Measurements from ENCODE around the gene AP5B1.
"Not testable (repeated sequence)": the region's sequence is repeated elsewhere in the genome, so short reads cannot be mapped to it uniquely, and the experiment has no call there.

The AP5B1 gene

GRCh38 chr11:65785319-65786007, 4.7 kb upstream of the AP5B1 start:
- no peak for DNase-seq

GRCh38 chr11:65782816-65783228, 2.0 kb upstream of the AP5B1 start:
- peak; percentile 20 for DNase-seq

- peak; percentile 26 for DNase-seq
These were observed 1.4 kb upstream of the AP5B1 start for GRCh38 chr11:65781962-65782815.

DNA sequence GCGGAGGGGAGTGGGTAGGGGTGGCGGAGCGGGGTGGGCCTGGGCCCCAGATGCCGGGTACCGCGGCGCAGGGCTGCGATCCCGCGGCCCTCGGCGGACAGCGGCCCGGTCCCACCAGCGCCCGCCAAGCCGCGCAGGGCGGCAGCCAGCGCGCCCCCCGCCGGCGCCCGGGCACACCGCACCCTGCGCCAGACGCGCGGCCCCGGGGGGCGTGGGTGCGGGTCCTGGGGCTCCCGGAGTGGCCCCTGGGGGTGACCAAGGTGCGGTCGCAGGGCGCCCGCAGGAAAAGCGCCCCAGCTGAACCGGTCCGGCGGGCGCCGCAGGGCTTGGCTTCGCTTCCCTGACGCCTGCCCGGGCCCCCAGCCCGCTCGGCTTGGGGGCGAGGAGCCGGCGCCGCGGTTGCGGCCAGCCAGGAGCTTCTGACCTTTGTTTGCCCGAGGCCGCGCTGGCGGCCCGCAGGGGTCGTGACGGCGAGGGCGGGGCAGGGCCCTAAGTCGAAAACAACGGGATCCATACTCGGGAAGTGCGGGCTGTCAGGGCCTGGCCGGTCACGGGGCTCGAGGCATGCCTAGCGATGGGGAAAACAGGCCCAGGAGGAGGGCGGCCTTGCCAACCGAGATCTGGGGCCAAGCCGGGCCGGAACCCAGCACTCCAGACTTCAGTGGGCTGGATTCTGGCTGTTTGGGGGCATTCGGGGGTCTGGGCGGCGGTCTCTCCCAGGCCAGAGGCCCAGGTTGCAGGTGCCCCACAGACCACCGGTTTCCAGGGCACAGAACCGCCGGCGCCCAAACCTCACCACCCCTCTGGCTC, 581 bp upstream of the AP5B1 start:
- peak; percentile 73 for DNase-seq

GRCh38 chr11:65779919-65780769, 632 bp downstream of the AP5B1 start:
- DNase-seq: peak; percentile 73

GRCh38 chr11:65779669-65779918, 1.2 kb downstream of the AP5B1 start:
- no peak for DNase-seq

DNA sequence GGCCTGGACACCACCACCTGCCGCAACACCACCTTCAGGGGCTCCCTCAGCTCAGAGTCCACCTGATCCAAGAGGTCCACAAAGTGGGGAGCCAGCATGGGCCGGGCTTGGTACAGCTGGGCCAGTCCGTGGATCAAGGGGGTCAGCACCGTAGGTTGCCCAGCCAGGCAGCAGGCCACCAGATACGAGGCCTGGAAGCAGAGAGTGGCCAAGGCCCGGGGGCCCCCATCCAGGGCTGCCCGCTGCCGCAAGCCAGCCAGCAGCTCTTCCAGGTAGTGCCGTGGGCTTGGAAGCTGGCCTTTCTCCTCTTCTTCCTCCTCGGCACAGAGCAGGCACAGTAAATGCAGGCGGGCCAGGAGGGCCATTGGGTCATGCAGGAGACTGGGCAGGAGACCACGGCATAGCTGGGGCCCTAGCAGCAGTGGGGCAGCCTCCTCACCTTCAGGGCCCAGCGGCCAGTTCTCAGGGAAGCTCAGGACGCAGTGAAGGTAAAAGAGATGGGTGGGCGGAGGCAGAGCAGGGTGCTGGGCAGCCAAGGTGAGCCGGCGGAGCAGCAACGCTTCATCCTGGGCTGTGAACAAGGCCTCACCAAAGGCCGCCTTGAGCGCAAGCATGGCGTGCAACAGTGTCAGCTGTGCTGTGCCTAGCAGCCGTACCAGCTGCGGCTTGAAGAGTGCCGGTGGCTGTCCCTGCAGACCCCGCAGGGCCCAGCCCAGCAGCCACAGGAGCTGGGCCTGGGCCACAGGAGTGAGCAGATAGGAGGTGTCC, 1.7 kb downstream of the AP5B1 start:
- no peak for DNase-seq

DNA sequence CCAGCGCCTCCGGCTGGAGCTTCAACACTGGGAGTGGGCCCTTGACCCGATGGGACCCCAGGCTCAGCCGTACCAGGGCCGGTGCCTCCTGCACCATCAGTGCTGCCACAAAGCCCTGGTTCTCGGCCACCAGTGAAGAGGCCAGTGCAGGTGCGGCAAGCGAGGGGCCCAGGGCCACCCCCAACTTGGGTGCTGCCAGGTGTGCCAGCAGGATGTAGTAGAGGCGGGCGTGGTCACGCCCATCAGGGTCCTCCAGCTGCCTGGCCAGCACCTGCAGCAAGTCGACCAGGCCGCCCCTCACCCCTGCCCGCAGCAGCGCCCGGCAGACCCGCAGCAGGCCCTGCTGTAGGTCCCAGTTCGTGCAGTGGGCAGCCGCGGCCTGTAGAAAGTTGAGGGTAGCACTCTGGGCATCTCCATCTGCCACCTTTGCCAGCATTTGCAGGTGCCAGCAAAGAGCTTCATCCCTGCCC, 2.3 kb downstream of the AP5B1 start:
- DNase-seq: no peak

DNA sequence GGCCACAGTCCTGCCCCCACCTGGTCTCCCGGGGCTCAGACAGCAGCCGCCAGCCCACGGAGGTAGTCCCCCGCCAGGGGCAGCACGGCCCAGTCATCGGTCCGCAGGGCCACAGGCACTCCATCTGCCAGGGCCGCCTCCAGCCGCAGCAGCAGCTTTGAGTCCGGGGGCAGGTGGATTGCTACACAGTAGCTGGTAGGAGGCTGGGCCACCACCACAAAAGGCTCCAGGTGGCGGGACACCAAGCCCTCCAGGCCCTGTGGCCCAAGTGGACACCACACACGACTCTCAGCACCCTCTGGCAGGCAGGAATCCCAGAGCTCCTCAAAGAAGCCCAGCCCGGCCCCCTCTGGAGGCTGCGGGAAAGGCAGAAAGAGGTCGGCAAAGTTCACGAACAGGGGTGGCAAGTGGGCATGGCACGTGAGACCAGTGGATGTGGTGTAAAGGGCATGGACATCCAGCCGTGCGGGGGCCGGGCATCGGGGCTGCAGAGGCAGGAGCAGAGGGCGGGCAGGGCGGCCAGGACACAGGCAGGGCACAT, 2.9 kb downstream of the AP5B1 start:
- no peak for DNase-seq

DNA sequence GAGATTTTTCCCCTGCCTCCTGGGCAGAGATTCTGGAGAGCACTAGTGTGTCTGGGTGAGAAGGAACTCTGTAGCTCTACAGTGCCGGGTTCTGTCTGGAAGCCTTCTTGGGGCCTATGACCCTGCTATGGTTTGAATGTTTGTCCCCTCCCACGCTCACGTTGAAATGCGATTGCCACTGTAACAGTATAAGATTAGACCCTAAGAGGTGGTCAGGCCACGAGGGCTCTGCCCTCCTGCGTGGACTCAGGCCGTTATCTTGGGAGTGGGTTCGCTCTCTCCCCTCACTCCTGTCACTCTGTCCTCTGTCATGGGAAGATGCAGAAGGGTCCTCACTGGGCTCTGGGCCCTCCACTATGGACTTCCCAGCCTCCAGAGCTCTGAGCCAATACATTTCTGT, 3.5 kb downstream of the AP5B1 start:
- DNase-seq: no peak

DNA sequence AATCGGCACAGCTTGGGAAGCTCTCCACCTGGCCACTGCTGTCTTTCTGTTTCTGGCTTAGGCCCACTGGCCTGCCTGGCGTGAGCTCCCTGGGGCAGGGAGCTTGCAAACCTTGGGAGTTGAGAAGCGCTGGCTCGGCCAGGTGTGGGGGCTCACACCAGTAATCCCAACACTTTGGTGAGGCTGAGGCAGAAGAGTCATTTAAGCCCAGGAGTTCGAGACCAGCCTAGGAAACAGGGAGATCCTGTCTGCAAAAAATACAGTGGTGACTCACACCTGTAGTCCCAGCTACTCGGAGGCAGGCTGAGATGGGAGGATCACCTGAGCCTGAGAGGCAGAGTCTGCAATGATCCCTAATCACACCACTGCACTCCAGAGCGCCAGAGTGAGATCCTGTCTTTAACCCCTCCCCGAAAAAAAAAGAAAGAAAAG, 4.0 kb downstream of the AP5B1 start:
- DNase-seq: no peak

- no peak for DNase-seq
These were observed 4.6 kb downstream of the AP5B1 start for GRCh38 chr11:65776196-65776595.

DNA sequence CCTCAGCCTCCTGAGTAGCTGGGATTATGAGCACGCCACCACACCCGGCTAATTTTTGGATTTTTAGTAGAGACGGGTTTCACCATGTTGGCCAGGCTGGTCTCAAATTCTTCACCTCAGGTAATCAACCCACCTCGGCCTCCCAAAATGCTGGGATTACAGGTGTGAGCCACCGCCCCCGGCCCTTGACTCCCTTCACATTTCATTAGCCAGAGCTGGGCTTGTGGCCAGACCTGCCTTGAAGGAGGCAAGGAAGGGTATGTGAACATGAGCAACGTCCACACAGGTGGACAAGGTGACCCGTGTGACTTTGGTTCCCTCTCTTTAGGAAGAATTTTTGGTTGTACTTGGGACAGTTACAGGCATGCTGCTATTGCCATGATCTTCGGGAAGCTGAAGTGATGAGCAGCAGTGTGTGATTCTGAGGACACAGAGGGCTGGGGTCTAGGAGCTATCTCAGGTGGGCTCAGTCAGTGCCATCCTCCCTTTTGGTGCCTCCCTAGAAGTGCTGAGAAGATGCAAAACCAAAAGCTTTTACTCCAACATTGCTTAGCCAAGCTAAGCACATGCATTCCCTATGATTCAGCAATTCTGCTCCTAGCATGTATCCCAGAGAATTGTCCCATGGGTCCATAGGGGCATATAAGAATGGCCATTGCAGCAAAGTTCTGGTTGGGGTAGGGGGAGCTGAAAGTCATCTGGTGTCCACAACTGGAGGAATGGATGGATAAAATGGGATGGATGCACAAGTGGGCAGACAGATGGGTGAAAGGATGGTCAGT, 6.1 kb downstream of the AP5B1 start:
- DNase-seq: no peak

DNA sequence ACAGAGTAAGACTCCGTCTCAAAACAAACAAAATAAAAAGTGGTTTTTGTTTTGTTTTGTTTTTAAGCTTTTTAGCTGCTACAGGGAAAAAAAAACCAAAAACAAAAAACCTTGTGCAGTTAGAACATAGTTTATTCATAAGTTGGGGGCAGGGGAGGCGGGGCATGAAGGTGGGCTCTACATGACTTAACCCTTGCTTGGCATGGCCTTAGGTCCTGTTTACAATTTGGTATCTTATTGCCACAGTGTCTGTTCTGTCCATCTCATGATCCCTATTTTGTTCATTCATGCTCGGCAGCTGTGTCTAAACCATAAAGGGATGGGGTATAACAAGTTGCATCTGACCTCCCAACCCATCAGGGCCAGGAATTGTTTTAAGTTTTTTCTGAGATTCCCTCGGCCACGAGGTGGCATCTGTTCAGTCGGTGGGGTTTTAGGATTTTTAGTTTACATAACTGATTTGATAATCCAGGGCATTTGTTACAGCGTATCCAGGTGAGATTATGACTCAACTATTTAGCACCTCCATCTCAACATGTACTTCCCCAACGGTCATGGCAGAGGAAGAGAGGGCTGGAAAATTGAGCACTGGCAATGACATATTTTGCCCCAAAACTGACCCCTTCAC, 6.9 kb downstream of the AP5B1 start:
- peak; percentile 26 for DNase-seq

- DNase-seq: no peak
These were observed 9.1 kb downstream of the AP5B1 start for GRCh38 chr11:65771589-65772112.

GRCh38 chr11:65770951-65771567, 9.7 kb downstream of the AP5B1 start:
- no peak for DNase-seq

GRCh38 chr11:65767806-65768205, 13.0 kb downstream of the AP5B1 start:
- DNase-seq: not testable (repeated sequence)

GRCh38 chr11:65767406-65767805, 13.4 kb downstream of the AP5B1 start:
- DNase-seq: no peak

DNA sequence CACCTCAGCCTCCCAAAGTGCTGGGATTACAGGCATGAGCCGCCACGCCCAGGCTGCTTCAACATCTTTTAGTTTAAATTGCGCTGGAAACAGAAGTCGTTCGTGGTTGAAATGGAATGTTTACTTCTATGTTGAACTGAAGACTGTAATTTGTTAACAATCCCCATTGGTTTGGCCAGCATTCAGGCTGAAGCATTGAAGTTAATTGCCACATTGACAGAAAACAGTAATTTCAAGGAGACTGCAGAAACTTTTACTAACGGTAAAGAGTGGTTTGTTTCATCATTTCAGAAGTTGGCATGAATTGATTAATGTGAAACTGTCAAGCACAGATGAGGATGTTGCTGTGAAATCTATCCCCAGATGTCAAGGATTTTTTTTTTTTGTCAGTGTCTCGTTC, 14.2 kb downstream of the AP5B1 start:
- peak; percentile 48 for DNase-seq

Data from NCI-H69 (cell line).